Calu3 (cell line): Measurements from ENCODE around the gene CD1E. TPM values are rescaled to one million over a fixed set of nuclear protein-coding genes. Genes with fewer than 3 reads are reported as not detected.

Experiments used
- BruUV-seq: library from RNA; stranded (reverse); fragments of 400-500 nt; replicated peaks from 2 replicates; lab custom pipeline; 2021; lab: Mats Ljungman, UMichigan
- CTCF ChIA-PET: fragments of 300-600 bp; sonication (Branson Sonifier 250); formaldehyde crosslinking; loops from one replicate; lab custom pipeline; 2022; ENCODE audit warnings: antibody characterized with exemption; lab: Charles Lee
- DNase-seq: peaks from one replicate; pipeline ENCODE4 v3.0.0; 2022
- H3K27ac Mint-ChIP-seq: one replicate; pipeline ENCODE4 v1.8.0; 2022; ENCODE audit warnings: mixed read lengths; ENCODE audit not compliant: unreplicated experiment
- H3K27me3 Mint-ChIP-seq: one replicate; pipeline ENCODE4 v1.8.0; 2022; ENCODE audit warnings: mixed read lengths; ENCODE audit not compliant: unreplicated experiment
- H3K36me3 Mint-ChIP-seq: one replicate; pipeline ENCODE4 v1.8.0; 2022; ENCODE audit warnings: mild to moderate bottlenecking, moderate library complexity, mixed read lengths; ENCODE audit not compliant: insufficient read depth, unreplicated experiment
- H3K4me1 Mint-ChIP-seq: one replicate; pipeline ENCODE4 v1.8.0; 2022; ENCODE audit warnings: mild to moderate bottlenecking, low read depth, mixed read lengths; ENCODE audit not compliant: unreplicated experiment
- H3K4me3 Mint-ChIP-seq: one replicate; pipeline ENCODE4 v1.8.0; 2022; ENCODE audit warnings: mild to moderate bottlenecking, low read depth, moderate library complexity, mixed read lengths; ENCODE audit not compliant: unreplicated experiment
- H3K9me3 Mint-ChIP-seq: one replicate; pipeline ENCODE4 v1.8.0; 2022; ENCODE audit warnings: low read depth, mixed read lengths; ENCODE audit not compliant: unreplicated experiment
- intact Hi-C: fragments of 100-400 bp; cut with micrococcal nuclease; formaldehyde crosslinking; loops from one replicate; pipeline ENCODE4 v1.10.0; 2022; ENCODE audit not compliant: unreplicated experiment
- total RNA-seq: library from RNA; stranded (reverse); gene quantifications from 2 replicates; pipeline ENCODE4 v1.2.3, GENCODE V29; 2022
- TF ChIP-seq, protein P1 (sequence below): fragments of 200-600 bp; IDR thresholded peaks from one replicate; pipeline ENCODE4 v1.8.0; 2022; ENCODE audit warnings: antibody characterized with exemption; ENCODE audit not compliant: unreplicated experiment

CD1E gene
- total RNA-seq, 1 experiment from 2014 or later, result not detected

DNA sequence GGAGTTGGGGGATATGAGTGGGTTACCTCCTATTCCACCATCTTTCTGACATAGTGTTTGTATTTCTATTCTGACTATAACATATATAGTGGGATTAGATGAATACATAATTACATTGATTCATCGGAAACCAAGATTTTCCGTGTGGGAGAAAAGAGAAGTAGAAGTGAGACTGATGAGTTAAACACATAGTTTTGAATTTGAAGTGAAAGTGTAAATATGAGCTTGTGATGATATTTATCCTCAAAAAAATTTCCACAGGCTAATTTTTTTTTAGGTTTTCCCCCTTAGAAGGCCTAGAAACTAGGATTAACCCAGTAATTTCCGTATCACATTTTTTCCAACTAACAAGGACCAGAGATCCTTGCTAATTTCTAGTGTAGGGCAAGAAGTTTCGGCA is 29.3 kb upstream of the CD1E start:
- Mint-ChIP-seq H3K36me3 (no peaks in the 10 kb centered on the region), H3K27me3 (peaks cover 5% of the 10 kb centered on the region), H3K4me1 (no peaks in the 10 kb centered on the region), H3K27ac (no peak overlapping the region), H3K4me3 (no peak overlapping the region), H3K9me3 (no peaks in the 10 kb centered on the region)
- TF ChIP-seq, protein P1, sequence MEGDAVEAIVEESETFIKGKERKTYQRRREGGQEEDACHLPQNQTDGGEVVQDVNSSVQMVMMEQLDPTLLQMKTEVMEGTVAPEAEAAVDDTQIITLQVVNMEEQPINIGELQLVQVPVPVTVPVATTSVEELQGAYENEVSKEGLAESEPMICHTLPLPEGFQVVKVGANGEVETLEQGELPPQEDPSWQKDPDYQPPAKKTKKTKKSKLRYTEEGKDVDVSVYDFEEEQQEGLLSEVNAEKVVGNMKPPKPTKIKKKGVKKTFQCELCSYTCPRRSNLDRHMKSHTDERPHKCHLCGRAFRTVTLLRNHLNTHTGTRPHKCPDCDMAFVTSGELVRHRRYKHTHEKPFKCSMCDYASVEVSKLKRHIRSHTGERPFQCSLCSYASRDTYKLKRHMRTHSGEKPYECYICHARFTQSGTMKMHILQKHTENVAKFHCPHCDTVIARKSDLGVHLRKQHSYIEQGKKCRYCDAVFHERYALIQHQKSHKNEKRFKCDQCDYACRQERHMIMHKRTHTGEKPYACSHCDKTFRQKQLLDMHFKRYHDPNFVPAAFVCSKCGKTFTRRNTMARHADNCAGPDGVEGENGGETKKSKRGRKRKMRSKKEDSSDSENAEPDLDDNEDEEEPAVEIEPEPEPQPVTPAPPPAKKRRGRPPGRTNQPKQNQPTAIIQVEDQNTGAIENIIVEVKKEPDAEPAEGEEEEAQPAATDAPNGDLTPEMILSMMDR, result no peak
- intact Hi-C loops, result loop anchor here (10.0 kb wide), 2 partner anchors 80 to 180 kb away; no protein-coding TSS in a partner anchor
- no TSS peak for BruUV-seq
- CTCF ChIA-PET, result interaction anchor here (1.0 kb wide), 1 partner anchor 120 kb away, joined by 3 read pairs; no protein-coding TSS in a partner anchor
- no peak for DNase-seq

DNA sequence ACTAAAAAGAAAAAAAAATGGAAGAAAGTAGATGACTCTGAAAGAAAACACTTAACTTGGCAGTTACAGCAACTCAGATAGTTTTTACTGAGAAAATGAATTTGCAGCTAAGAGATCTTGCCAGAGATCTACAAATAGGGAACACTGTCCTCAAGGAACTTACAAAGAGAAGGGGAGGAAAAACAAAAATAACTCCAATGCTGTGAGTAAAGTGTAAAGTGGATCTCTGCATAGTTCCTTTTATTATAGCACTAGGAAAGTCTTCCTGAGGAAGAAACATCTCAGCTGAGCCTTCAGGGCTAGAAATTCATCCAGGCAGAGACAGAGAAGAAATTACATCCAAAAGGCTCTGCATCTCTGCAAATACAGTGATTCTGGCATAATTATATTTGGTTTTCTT is 26.2 kb upstream of the CD1E start:
- Mint-ChIP-seq H3K4me3 (no peak overlapping the region), H3K9me3 (no peaks in the 10 kb centered on the region), H3K27me3 (no peaks in the 10 kb centered on the region), H3K27ac (no peak overlapping the region), H3K36me3 (no peaks in the 10 kb centered on the region), H3K4me1 (no peaks in the 10 kb centered on the region)
- TF ChIP-seq, protein P1, result no peak
- no TSS peak for BruUV-seq
- intact Hi-C loops, result loop anchor here (5.0 to 10.0 kb wide), 3 partner anchors 83 to 183 kb away; no protein-coding TSS in a partner anchor
- CTCF ChIA-PET, result interaction anchor here (0.6 kb wide), 1 partner anchor 1772 kb away, joined by 9 read pairs; no protein-coding TSS in a partner anchor
- no peak for DNase-seq

DNA sequence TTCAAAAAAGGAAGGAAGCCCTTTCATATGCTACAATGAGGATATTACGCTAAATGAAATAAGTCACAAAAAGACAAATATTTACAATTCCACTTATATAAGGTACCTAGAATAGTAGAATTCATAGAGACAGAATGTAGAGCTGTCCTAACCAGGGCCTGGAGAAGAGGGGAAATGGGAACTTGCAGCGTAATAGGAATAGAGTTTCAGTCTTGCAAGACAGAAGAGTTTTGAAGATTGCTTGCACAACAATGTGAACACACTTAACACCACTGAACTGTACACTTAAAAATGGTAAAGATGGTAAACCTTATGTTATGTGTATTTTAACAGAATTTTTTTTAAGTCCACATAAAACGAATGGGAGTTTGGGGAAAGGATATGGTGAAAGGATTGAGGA is 25.3 kb upstream of the CD1E start:
- H3K9me3 Mint-ChIP-seq, result no peaks in the 10 kb centered on the region
- no peaks in the 10 kb centered on the region for H3K4me1 Mint-ChIP-seq
- H3K4me3 Mint-ChIP-seq, result no peak overlapping the region
- CTCF ChIA-PET, result no interaction called here
- intact Hi-C loops, result loop anchor here (5.0 to 10.0 kb wide), 3 partner anchors 84 to 184 kb away; no protein-coding TSS in a partner anchor
- H3K27ac Mint-ChIP-seq, result no peak overlapping the region
- BruUV-seq, result no TSS peak
- H3K36me3 Mint-ChIP-seq, result no peaks in the 10 kb centered on the region
- no peak for DNase-seq
- no peaks in the 10 kb centered on the region for H3K27me3 Mint-ChIP-seq
- TF ChIP-seq, protein P1, result no peak

DNA sequence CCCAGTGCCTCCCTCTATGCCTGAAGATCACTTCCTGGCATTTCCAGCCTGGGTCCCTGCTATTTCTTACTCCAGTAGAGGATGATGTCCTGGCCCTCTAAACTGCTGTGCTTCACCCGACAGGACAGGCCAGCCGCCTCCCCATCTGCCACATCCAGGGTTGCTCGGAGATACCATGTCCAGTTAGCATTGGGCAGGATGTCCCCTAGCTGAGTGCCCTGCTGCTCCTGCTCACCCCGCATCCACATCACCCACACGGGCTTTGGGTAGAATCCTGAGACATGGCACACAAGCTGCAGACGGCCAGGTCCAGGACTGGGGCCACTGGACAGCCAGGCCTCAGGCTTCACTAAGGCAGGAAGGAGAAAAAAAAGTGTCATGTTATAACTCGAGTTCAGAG is 24.4 kb upstream of the CD1E start:
- no peaks in the 10 kb centered on the region for H3K9me3 Mint-ChIP-seq
- no peak overlapping the region for H3K27ac Mint-ChIP-seq
- H3K4me1 Mint-ChIP-seq, result no peaks in the 10 kb centered on the region
- no TSS peak for BruUV-seq
- intact Hi-C loops, result loop anchor here (5.0 to 10.0 kb wide), 3 partner anchors 84 to 184 kb away; no protein-coding TSS in a partner anchor
- CTCF ChIA-PET, result interaction anchor here (0.6 to 1.7 kb wide), 3 partner anchors 10 to 684 kb away, joined by 3 to 21 read pairs (median 3); no protein-coding TSS in a partner anchor
- H3K27me3 Mint-ChIP-seq, result no peaks in the 10 kb centered on the region
- no peak overlapping the region for H3K4me3 Mint-ChIP-seq
- DNase-seq, result no peak
- no peaks in the 10 kb centered on the region for H3K36me3 Mint-ChIP-seq
- TF ChIP-seq, protein P1, result no peak
